ENCODE data around the gene ZBTB48.

- no peak for TF ChIP-seq CTCF (IDR thresholded peaks at IDR 0.05)
- TF ChIP-seq MAX (IDR thresholded peaks at IDR 0.05; ENCODE audit: low read depth) = no peak
- TF ChIP-seq EP300 (IDR thresholded peaks at IDR 0.05; ENCODE audit: borderline replicate concordance in 1 of 2, low read depth in 1 of 2, low read length in 1 of 2) = no peak
- no peak for TF ChIP-seq ZBTB33 (IDR thresholded peaks at IDR 0.05; ENCODE audit: borderline replicate concordance, low read depth)
- TF ChIP-seq RFX5 (IDR thresholded peaks at IDR 0.05; ENCODE audit: low read length) = no peak
- TF ChIP-seq EZH2phosphoT487 (IDR thresholded peaks at IDR 0.05; ENCODE audit: borderline replicate concordance, low read depth) = no peak
- no peak for TF ChIP-seq SIN3A (IDR thresholded peaks at IDR 0.05; ENCODE audit: borderline replicate concordance, low read depth, low read length)
- TF ChIP-seq REST (IDR thresholded peaks at IDR 0.05; ENCODE audit: low read depth, low read length) = no peak
- TF ChIP-seq SMC3 (IDR thresholded peaks at IDR 0.05; ENCODE audit: low read depth, low read length) = no peak
Observed at GRCh38 chr1:6557597-6557996, 22.2 kb upstream of the ZBTB48 start.

Data from SK-N-SH (cell line).